Natural killer cell (primary cell): ENCODE measurements around the gene FAM170B. TPM values are rescaled to one million over a fixed set of nuclear protein-coding genes. Genes with fewer than 3 reads are reported as not detected.
A peak's percentile ranks its signal among the peaks of the same experiment; 100 is the strongest.

Experiments
- ATAC-seq, 3 donors: fragments of 150-1000 bp in 2 of 3; fragments of 200-7000 bp in 1 of 3; cut with Tn5 transposase; 1 replicate in 1 of 3; 2 replicates in 2 of 3; pipeline ENCODE4 v1.10.0; 2021; ENCODE audit warnings: mild to moderate bottlenecking in 2 of 3, moderate library complexity in 2 of 3
- DNase-seq, 2 donors: peaks; one replicate each; pipeline versions ENCODE4 v3.0.0 to v3.0.0-alpha.2; 2013 to 2021; ENCODE audit warnings: mixed read lengths in 1 of 2
- H3K27ac ChIP-seq: one replicate; pipeline ENCODE4 v1.5.1; 2013; ENCODE audit warnings: mild to moderate bottlenecking, low read length
- H3K27me3 ChIP-seq: one replicate; pipeline ENCODE4 v1.6.1; 2013; ENCODE audit warnings: low read length; ENCODE audit not compliant: control insufficient read depth, insufficient read depth
- H3K36me3 ChIP-seq: one replicate; pipeline ENCODE4 v1.6.1; 2013; ENCODE audit warnings: low read length; ENCODE audit not compliant: control insufficient read depth, insufficient read depth
- H3K4me1 ChIP-seq: one replicate; pipeline ENCODE4 v1.6.1; 2013; ENCODE audit warnings: low read length; ENCODE audit not compliant: control insufficient read depth, insufficient read depth
- H3K4me3 ChIP-seq: one replicate; pipeline ENCODE4 v1.5.1; 2013; ENCODE audit warnings: low read length
- H3K9me3 ChIP-seq: one replicate; pipeline ENCODE4 v1.6.1; 2013; ENCODE audit warnings: low read length; ENCODE audit not compliant: control insufficient read depth, insufficient read depth
- H3K27ac Mint-ChIP-seq, 2 donors: one replicate each; pipeline ENCODE4 v1.8.0; 2022; ENCODE audit warnings: mild to moderate bottlenecking in 2 of 2, mixed read lengths in 2 of 2, moderate library complexity in 1 of 2
- H3K27me3 Mint-ChIP-seq, 2 donors: one replicate each; pipeline ENCODE4 v1.8.0; 2022; ENCODE audit warnings: low read depth in 2 of 2, mixed read lengths in 2 of 2
- H3K36me3 Mint-ChIP-seq: one replicate; pipeline ENCODE4 v1.8.0; 2022; ENCODE audit warnings: mixed read lengths
- H3K4me1 Mint-ChIP-seq, 2 donors: one replicate each; pipeline ENCODE4 v1.8.0; 2022; ENCODE audit warnings: mixed read lengths in 2 of 2
- H3K4me3 Mint-ChIP-seq: one replicate; pipeline ENCODE4 v1.8.0; 2022; ENCODE audit warnings: mild to moderate bottlenecking, moderate library complexity, mixed read lengths
- H3K9me3 Mint-ChIP-seq, 2 donors: one replicate each; pipeline ENCODE4 v1.8.0; 2022; ENCODE audit warnings: mixed read lengths in 2 of 2
- CTCF ChIP-seq: fragments of 200-600 bp; IDR thresholded peaks from one replicate; pipeline ENCODE4 v1.8.0; 2022; ENCODE audit warnings: antibody characterized with exemption
- WGBS: methylation state at CpG from one replicate; pipeline ENCODE4 v1.1.7; 2013; ENCODE audit warnings: missing lambda C conversion rate; ENCODE audit not compliant: insufficient coverage; 5-methylcytosine and 5-hydroxymethylcytosine counted together
- intact Hi-C: fragments of 100-400 bp; cut with micrococcal nuclease; formaldehyde crosslinking; loops from one replicate; pipeline ENCODE4 v1.14.2; 2022
- total RNA-seq, 4 donors: library from RNA; stranded (reverse); fragments of 120-200 nt in 1 of 4; gene quantifications; one replicate each; pipeline versions ENCODE4 v1.2.3 to v1.2.4, GENCODE V29; 2013 to 2022

Gene FAM170B
- total RNA-seq, 3 donors from 2014 or later (not counting 1 experiment from before 2014, with no cell fraction given), result not detected

GRCh38 chr10:49171326-49172060, 37.7 kb upstream of the FAM170B start:
- WGBS, result 78% methylated on average over 7 of the region's 7 CpGs
- peaks cover 66% of the 10 kb centered on the region for H3K4me1 ChIP-seq
- no peak overlapping the region for H3K27ac Mint-ChIP-seq
- no peak overlapping the region for H3K4me3 Mint-ChIP-seq
- H3K4me1 Mint-ChIP-seq, result peaks cover 34 to 49% of the 10 kb centered on the region in 2 donors
- no peaks in the 10 kb centered on the region for H3K27me3 ChIP-seq
- H3K36me3 Mint-ChIP-seq, result peaks cover 3% of the 10 kb centered on the region
- intact Hi-C loops, result no loop called here
- ATAC-seq (no peak), DNase-seq (no peak)
- no peaks in the 10 kb centered on the region for H3K9me3 Mint-ChIP-seq
- peaks cover 3% of the 10 kb centered on the region for H3K36me3 ChIP-seq
- H3K27me3 Mint-ChIP-seq, result no peaks in the 10 kb centered on the region
- TF ChIP-seq CTCF, result no peak
- no peak overlapping the region for H3K27ac ChIP-seq
- no peaks in the 10 kb centered on the region for H3K9me3 ChIP-seq
- H3K4me3 ChIP-seq, result no peak overlapping the region

GRCh38 chr10:49170632-49171325, 37.0 kb upstream of the FAM170B start:
- Mint-ChIP-seq H3K27ac (peak overlapping the region in 1 of 2 donors; percentile 42), H3K4me3 (no peak overlapping the region), H3K9me3 (no peaks in the 10 kb centered on the region), H3K4me1 (peaks cover 29 to 44% of the 10 kb centered on the region in 2 donors), H3K27me3 (no peaks in the 10 kb centered on the region), H3K36me3 (peaks cover 7% of the 10 kb centered on the region)
- Histone ChIP-seq H3K4me3 (no peak overlapping the region), H3K36me3 (peaks cover 7% of the 10 kb centered on the region), H3K9me3 (no peaks in the 10 kb centered on the region), H3K27ac (no peak overlapping the region), H3K4me1 (peaks cover 59% of the 10 kb centered on the region), H3K27me3 (no peaks in the 10 kb centered on the region)
- WGBS, result 77% methylated on average over 6 of the region's 6 CpGs
- intact Hi-C loops, result no loop called here
- DNase-seq, result no peak
- ATAC-seq, result no peak
- TF ChIP-seq CTCF, result no peak

GRCh38 chr10:49169776-49170175, 36.0 kb upstream of the FAM170B start:
- TF ChIP-seq CTCF, result no peak
- Mint-ChIP-seq H3K4me3 (no peak overlapping the region), H3K36me3 (peaks cover 7% of the 10 kb centered on the region), H3K9me3 (no peaks in the 10 kb centered on the region), H3K27ac (no peak overlapping the region), H3K4me1 (peaks cover 28 to 45% of the 10 kb centered on the region in 2 donors), H3K27me3 (no peaks in the 10 kb centered on the region)
- no peak for DNase-seq
- Histone ChIP-seq H3K36me3 (peaks cover 13% of the 10 kb centered on the region), H3K4me1 (peaks cover 51% of the 10 kb centered on the region), H3K4me3 (no peak overlapping the region), H3K27ac (no peak overlapping the region), H3K27me3 (no peaks in the 10 kb centered on the region), H3K9me3 (no peaks in the 10 kb centered on the region)
- no peak for ATAC-seq
- intact Hi-C loops, result loop anchor here (10.0 kb wide), 1 partner anchor 515 kb away; no protein-coding TSS in a partner anchor
- WGBS, result 88% methylated on average over 4 of the region's 4 CpGs
